Prostate gland (tissue), 2 donors: ENCODE measurements around the gene SAMD13. TPM values are rescaled to one million over a fixed set of nuclear protein-coding genes. Genes with fewer than 3 reads are reported as not detected.

ENCODE experiments used
- DNase-seq: peaks from one replicate; pipeline ENCODE4 v3.0.0-alpha.2; 2019; ENCODE audit warnings: low spot score
- H3K27ac ChIP-seq, 2 donors: fragments of 200-600 bp; sonication (generic); 2 replicates each; pipeline ENCODE4 v1.5.1; 2017 to 2019
- H3K27me3 ChIP-seq: fragments of 200-600 bp; sonication (generic); replicated peaks from 2 replicates; pipeline ENCODE4 v1.5.1; 2019; ENCODE audit not compliant: insufficient read depth
- H3K36me3 ChIP-seq, 2 donors: fragments of 200-600 bp; sonication (generic); 1 replicate in 1 of 2; 2 replicates in 1 of 2; pipeline versions ENCODE4 v1.5.1 to v1.8.1; 2017 to 2019
- H3K4me1 ChIP-seq: fragments of 200-600 bp; sonication (generic); replicated peaks from 2 replicates; pipeline ENCODE4 v1.5.1; 2019
- H3K4me3 ChIP-seq, 2 donors: fragments of 200-600 bp; sonication (generic); 2 replicates each; pipeline ENCODE4 v1.5.1; 2017 to 2019
- H3K9me3 ChIP-seq: fragments of 200-600 bp; sonication (generic); 2 replicates; pipeline ENCODE4 v1.5.1; 2017
- CTCF ChIP-seq, 4 experiments: fragments of 200-600 bp in 2 of 4; fragments of 450-650 bp in 2 of 4; sonication (generic) in 2 of 4; IDR thresholded peaks; 1 replicate in 3 of 4; 2 replicates in 1 of 4; pipeline ENCODE4 v1.5.1; 2016 to 2019; ENCODE audit warnings: antibody characterized with exemption in 4 of 4, mild to moderate bottlenecking in 2 of 4, moderate library complexity in 2 of 4
- POLR2A ChIP-seq: fragments of 450-650 bp; IDR thresholded peaks from one replicate; pipeline ENCODE4 v1.6.1; 2016; ENCODE audit warnings: antibody characterized with exemption, mild to moderate bottlenecking
- POLR2AphosphoS5 ChIP-seq: sonication (generic); formaldehyde crosslinking; IDR thresholded peaks from one replicate; pipeline ENCODE4 v1.6.1; 2017; ENCODE audit warnings: antibody characterized with exemption
- WGBS: methylation state at CpG from one replicate; pipeline ENCODE4 v1.1.5; 2018; 5-methylcytosine and 5-hydroxymethylcytosine counted together
- intact Hi-C: fragments of 100-400 bp; cut with DNase I; formaldehyde crosslinking; loops from one replicate; pipeline ENCODE4 v1.14.2; 2022
- total RNA-seq, 2 donors: library from RNA; depleted of rRNA; stranded (reverse); fragments of >200 nt; gene quantifications; one replicate each; pipeline ENCODE4 v1.1.0, GENCODE V29; 2016

SAMD13 gene
- total RNA-seq, 2 donors from 2014 or later: 3.1 to 3.4 TPM

- no peak for DNase-seq
- Histone ChIP-seq H3K36me3 (no peaks in the 10 kb centered on the region), H3K4me1 (no peaks in the 10 kb centered on the region), H3K27me3 (no peaks in the 10 kb centered on the region), H3K9me3 (no peaks in the 10 kb centered on the region), H3K4me3 (no peak overlapping the region), H3K27ac (no peak overlapping the region)
- intact Hi-C loops: no loop called here
- TF ChIP-seq CTCF (IDR thresholded peaks at IDR 0.05) (no peak), POLR2AphosphoS5 (no peak), POLR2A (no peak)
- 90% methylated on average over 2 of the region's 2 CpGs for WGBS
These were observed 32.2 kb upstream of the SAMD13 start for GRCh38 chr1:84269306-84269705.

- 25% methylated on average over 6 of the region's 6 CpGs for WGBS
- Histone ChIP-seq H3K4me1 (no peaks in the 10 kb centered on the region), H3K4me3 (no peak overlapping the region)
These were observed 29.9 kb upstream of the SAMD13 start for GRCh38 chr1:84271441-84272151.

GRCh38 chr1:84272401-84272800, 29.1 kb upstream of the SAMD13 start:
- 33% methylated on average over 1 of the region's 1 CpG for WGBS

More at GRCh38 chr1:84271441-84272151, 29.9 kb upstream of the SAMD13 start:
- DNase-seq: no peak
- Histone ChIP-seq H3K27ac (no peak overlapping the region), H3K36me3 (no peaks in the 10 kb centered on the region), H3K9me3 (no peaks in the 10 kb centered on the region), H3K27me3 (no peaks in the 10 kb centered on the region)
- no peak for TF ChIP-seq CTCF (IDR thresholded peaks at IDR 0.05)
- TF ChIP-seq POLR2AphosphoS5: no peak
- TF ChIP-seq POLR2A: no peak
- intact Hi-C loops: no loop called here

GRCh38 chr1:84277343-84278059, 24.0 kb upstream of the SAMD13 start:
- no peak for DNase-seq
- Histone ChIP-seq H3K27me3 (no peaks in the 10 kb centered on the region), H3K36me3 (no peaks in the 10 kb centered on the region), H3K27ac (no peak overlapping the region), H3K4me1 (no peaks in the 10 kb centered on the region), H3K4me3 (no peak overlapping the region), H3K9me3 (no peaks in the 10 kb centered on the region)
- TF ChIP-seq CTCF (IDR thresholded peaks at IDR 0.05): no peak
- TF ChIP-seq POLR2A: no peak
- no peak for TF ChIP-seq POLR2AphosphoS5
- 100% methylated on average over 1 of the region's 1 CpG for WGBS
- intact Hi-C loops: no loop called here

More at GRCh38 chr1:84272401-84272800, 29.1 kb upstream of the SAMD13 start:
- no peaks in the 10 kb centered on the region for H3K36me3 ChIP-seq
- TF ChIP-seq CTCF (IDR thresholded peaks at IDR 0.05) (no peak), POLR2A (no peak), POLR2AphosphoS5 (peak; percentile 54)
- H3K27me3 ChIP-seq: no peaks in the 10 kb centered on the region
- H3K27ac ChIP-seq: no peak overlapping the region
- no peaks in the 10 kb centered on the region for H3K4me1 ChIP-seq
- intact Hi-C loops: no loop called here
- DNase-seq: peak; percentile 72
- no peaks in the 10 kb centered on the region for H3K9me3 ChIP-seq
- H3K4me3 ChIP-seq: no peak overlapping the region

GRCh38 chr1:84278905-84279304, 22.6 kb upstream of the SAMD13 start:
- Histone ChIP-seq H3K27ac (no peak overlapping the region), H3K4me3 (no peak overlapping the region), H3K27me3 (no peaks in the 10 kb centered on the region), H3K36me3 (no peaks in the 10 kb centered on the region), H3K4me1 (no peaks in the 10 kb centered on the region), H3K9me3 (no peaks in the 10 kb centered on the region)
- no peak for DNase-seq
- WGBS: 40% methylated on average over 6 of the region's 7 CpGs
- no peak for TF ChIP-seq POLR2A
- no peak for TF ChIP-seq POLR2AphosphoS5
- TF ChIP-seq CTCF (IDR thresholded peaks at IDR 0.05): no peak
- intact Hi-C loops: no loop called here
